ENCODE results near the gene SYT3. TPM values are rescaled to one million over a fixed set of nuclear protein-coding genes. Genes with fewer than 3 reads are reported as not detected.
A peak's percentile ranks its signal among the peaks of the same experiment; 100 is the strongest.

Gene SYT3
- total and polyA plus RNA-seq, 2 of the 8 experiments (the other 6 are each of a cell fraction or from before 2014, with no cell fraction given): 6.7 to 17.3 TPM

DNA sequence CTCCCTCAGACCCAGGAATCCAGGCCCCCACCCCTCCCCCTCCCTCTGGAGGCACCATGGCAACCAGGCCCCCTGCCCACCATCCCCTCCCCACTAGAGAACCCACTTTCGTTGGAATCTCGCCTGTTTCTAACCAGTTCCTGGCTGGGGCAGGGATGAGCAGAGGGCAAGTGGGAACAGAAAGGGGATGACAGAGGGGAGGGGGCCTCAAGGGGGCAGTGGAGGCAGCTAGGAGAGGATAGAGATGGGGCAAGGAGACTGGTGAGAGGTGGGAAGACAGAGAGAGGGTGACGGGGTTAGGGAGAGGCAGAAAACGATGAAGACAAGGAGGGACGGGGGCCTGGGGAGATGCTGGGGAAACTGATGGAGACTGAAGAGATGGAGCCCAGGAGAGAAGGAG lies 9.0 kb upstream of the SYT3 start:
- FAIRE-seq (no peak), DNase-seq (ENCODE audit: low read depth in 1 of 2, low spot score in 2 of 2) (no peak)
- Histone ChIP-seq H3K23me2 (ENCODE audit: low read depth, low read length) (peaks cover 10% of the 10 kb centered on the region; the same call in 1 of the 2 replicates), H2BK15ac (ENCODE audit: low read length) (no peak overlapping the region), H3K56ac (replicated peaks; ENCODE audit: insufficient read length, low read depth, low read length) (no peak overlapping the region), H3K36me3 (ENCODE audit: control insufficient read depth in 2 of 4, insufficient read depth in 4 of 4, low read length in 3 of 4) (no peaks in the 10 kb centered on the region), H4K20me1 (replicated peaks in 1 of 2; ENCODE audit: control insufficient read depth in 1 of 2, insufficient read depth in 2 of 2, low read length in 2 of 2) (no peaks in the 10 kb centered on the region), H2BK120ac (replicated peaks; ENCODE audit: low read depth, low read length) (no peak overlapping the region), H3K14ac (ENCODE audit: insufficient read length) (no peak overlapping the region), H4K8ac (ENCODE audit: extremely low read depth, insufficient read depth, low read length) (no peak overlapping the region), H3K9me3 (ENCODE audit: insufficient read depth in 2 of 2, low read depth in 1 of 2, low read length in 1 of 2) (no peaks in the 10 kb centered on the region), H2AK5ac (ENCODE audit: low read depth, low read length) (no peak overlapping the region), H2AFZ (ENCODE audit: low read length) (no peak overlapping the region), H2BK12ac (ENCODE audit: low read depth, low read length) (0 out of 2 replicates have a peak overlapping the region, but pooled peaks have one; percentile 9), H3K9ac (replicated peaks in 1 of 4; ENCODE audit: extremely low read depth in 1 of 4, low read depth in 3 of 4, low read length in 3 of 4) (no peak overlapping the region), H4K91ac (replicated peaks; ENCODE audit: insufficient read length, low read length) (no peak overlapping the region), H3K4me1 (replicated peaks in 1 of 4; ENCODE audit: control insufficient read depth in 3 of 4, insufficient read depth in 4 of 4, low read length in 3 of 4) (peaks cover 0 to 8% (median 4%) of the 10 kb centered on the region in 4 experiments; a peak in 6 of 7 replicates), H3K4ac (replicated peaks; ENCODE audit: insufficient read length, low read depth, low read length) (no peak overlapping the region), H3K27ac (ENCODE audit: low read depth, low read length) (no peak overlapping the region), H3K27me3 (replicated peaks in 1 of 4; ENCODE audit: control insufficient read depth in 3 of 4, extremely low read depth in 1 of 4, insufficient read depth in 3 of 4, low read length in 3 of 4) (peaks cover 0 to 23% (median 12%) of the 10 kb centered on the region in 4 experiments; a peak in 5 of 7 replicates), H2BK5ac (ENCODE audit: low read depth, low read length) (0 out of 2 replicates have a peak overlapping the region, but pooled peaks have one; percentile 86), H4K5ac (ENCODE audit: insufficient read length, low read depth, low read length) (no peak overlapping the region), H3K18ac (ENCODE audit: extremely low read depth, low read length) (no peak overlapping the region; the same call in 1 of the 2 replicates), H3K79me1 (ENCODE audit: low read depth, low read length) (no peaks in the 10 kb centered on the region), H3K23ac (ENCODE audit: insufficient read length) (no peak overlapping the region), H3K4me2 (ENCODE audit: insufficient read depth in 1 of 2, low read depth in 2 of 2, low read length in 2 of 2) (peak overlapping the region; percentile 74 to 76; a peak in 2 of 4 replicates), H3K79me2 (ENCODE audit: control insufficient read depth in 1 of 2, insufficient read depth in 2 of 2, low read length in 2 of 2) (no peaks in the 10 kb centered on the region), H3K4me3 (ENCODE audit: extremely low read depth in 1 of 4, insufficient read depth in 2 of 4, low read depth in 3 of 4, low read length in 4 of 4) (peak overlapping the region in 1 of 4 experiments; percentile 53; a peak in 1 of 8 replicates), H2BK20ac (ENCODE audit: low read length) (peak overlapping the region; percentile 10; the same call in 1 of the 2 replicates)
- WGBS, 2 experiments (ENCODE audit: extremely low coverage in 1 of 2, insufficient coverage in 1 of 2, insufficient read length in 1 of 2, insufficient replicate concordance in 2 of 2, low coverage in 1 of 2, low lambda C conversion rate in 2 of 2, missing lambda C conversion rate in 1 of 2): 79% methylated on average over 2 of the region's 5 CpGs; no CpG with 5 or more reads in 1 of the 2 experiments
- POLR2A ChIA-PET (ENCODE audit: partially characterized antibody): interaction anchor here (0.6 to 1.5 kb wide), 2 partner anchors 10 to 89 kb away, joined by 3 to 5 read pairs; no protein-coding TSS in a partner anchor
- CTCF ChIA-PET (ENCODE audit: partially characterized antibody): interaction anchor here (1.0 to 3.0 kb wide), 4 partner anchors 21 to 61 kb away, joined by 3 to 11 read pairs (median 5); no protein-coding TSS in a partner anchor
- TF ChIP-seq RAD21 (IDR thresholded peaks at IDR 0.05 in 1 of 2, conservative IDR thresholded peaks at IDR 0.05 in 1 of 2; ENCODE audit: low read depth in 2 of 2, low read length in 2 of 2) (peak in 1 of 2 experiments; percentile 16; a peak in 1 of 4 replicates), TAF1 (IDR thresholded peaks at IDR 0.05; ENCODE audit: low read depth, low read length) (no peak), POLR2A (IDR thresholded peaks at IDR 0.05; ENCODE audit: control extremely low read depth in 1 of 2, low read depth in 2 of 2, low read length in 2 of 2) (no peak), CTBP2 (IDR thresholded peaks at IDR 0.05; ENCODE audit: borderline replicate concordance, insufficient read depth, insufficient read length, low read length) (no peak), SAP30 (IDR thresholded peaks at IDR 0.05; ENCODE audit: insufficient read depth, insufficient replicate concordance, low read length) (no peak), BRCA1 (IDR thresholded peaks at IDR 0.05; ENCODE audit: low read depth, low read length) (no peak), TEAD4 (IDR thresholded peaks at IDR 0.05; ENCODE audit: low read depth, low read length) (no peak)
- TF ChIP-seq, protein P1, sequence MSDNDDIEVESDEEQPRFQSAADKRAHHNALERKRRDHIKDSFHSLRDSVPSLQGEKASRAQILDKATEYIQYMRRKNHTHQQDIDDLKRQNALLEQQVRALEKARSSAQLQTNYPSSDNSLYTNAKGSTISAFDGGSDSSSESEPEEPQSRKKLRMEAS (IDR thresholded peaks at IDR 0.05): no peak
- TF ChIP-seq, protein P2, sequence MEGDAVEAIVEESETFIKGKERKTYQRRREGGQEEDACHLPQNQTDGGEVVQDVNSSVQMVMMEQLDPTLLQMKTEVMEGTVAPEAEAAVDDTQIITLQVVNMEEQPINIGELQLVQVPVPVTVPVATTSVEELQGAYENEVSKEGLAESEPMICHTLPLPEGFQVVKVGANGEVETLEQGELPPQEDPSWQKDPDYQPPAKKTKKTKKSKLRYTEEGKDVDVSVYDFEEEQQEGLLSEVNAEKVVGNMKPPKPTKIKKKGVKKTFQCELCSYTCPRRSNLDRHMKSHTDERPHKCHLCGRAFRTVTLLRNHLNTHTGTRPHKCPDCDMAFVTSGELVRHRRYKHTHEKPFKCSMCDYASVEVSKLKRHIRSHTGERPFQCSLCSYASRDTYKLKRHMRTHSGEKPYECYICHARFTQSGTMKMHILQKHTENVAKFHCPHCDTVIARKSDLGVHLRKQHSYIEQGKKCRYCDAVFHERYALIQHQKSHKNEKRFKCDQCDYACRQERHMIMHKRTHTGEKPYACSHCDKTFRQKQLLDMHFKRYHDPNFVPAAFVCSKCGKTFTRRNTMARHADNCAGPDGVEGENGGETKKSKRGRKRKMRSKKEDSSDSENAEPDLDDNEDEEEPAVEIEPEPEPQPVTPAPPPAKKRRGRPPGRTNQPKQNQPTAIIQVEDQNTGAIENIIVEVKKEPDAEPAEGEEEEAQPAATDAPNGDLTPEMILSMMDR (IDR thresholded peaks at IDR 0.05; ENCODE audit: control extremely low read depth in 1 of 3, insufficient read depth in 1 of 3, low read depth in 1 of 3, low read length in 3 of 3): peak; percentile 15 to 31 (median 21); a peak in 3 of 4 replicates

Measured in H1 (cell line).